Endothelial cell of umbilical vein (primary cell): ENCODE data around the gene ALKBH8. TPM values are rescaled to one million over a fixed set of nuclear protein-coding genes. Genes with fewer than 3 reads are reported as not detected.

ENCODE experiments used
- BruUV-seq: library from RNA; stranded (reverse); fragments of 400-500 nt; replicated peaks from 2 replicates; lab custom pipeline; 2021; lab: Mats Ljungman, UMichigan
- CTCF ChIA-PET: fragments of 300-600, 350-600 bp; sonication (Branson Sonifier 250); formaldehyde crosslinking; loops from one replicate; lab custom pipeline; 2021; ENCODE audit warnings: antibody characterized with exemption, inconsistent platforms; lab: Charles Lee
- POLR2A ChIA-PET: fragments of 300-600, 350-600 bp; sonication (Branson Sonifier 250); formaldehyde crosslinking; loops from one replicate; lab custom pipeline; 2021; ENCODE audit warnings: antibody characterized with exemption, inconsistent platforms; lab: Charles Lee
- DNase-seq: peaks from one replicate; pipeline ENCODE4 v3.0.0-alpha.2; 2011; ENCODE audit warnings: low read depth, low spot score
- FAIRE-seq: peaks from 2 replicates; lab custom pipeline; 2011; peaks lifted over from hg19 to GRCh38; lab: Jason Lieb, UNC
- H2AFZ ChIP-seq: 2 replicates; pipeline ENCODE4 v1.6.0; 2012; ENCODE audit warnings: low read depth, low read length, control low read depth, inconsistent platforms
- H3K27ac ChIP-seq: 2 replicates; pipeline ENCODE4 v1.5.1; 2011; ENCODE audit warnings: low read depth, mild to moderate bottlenecking, control low read depth, low read length, moderate library complexity; ENCODE audit not compliant: insufficient read depth
- H3K27me3 ChIP-seq, 2 experiments: 2 replicates each; pipeline versions ENCODE4 v1.6.0 to v1.6.1; 2011; ENCODE audit warnings: low read length in 2 of 2, mixed read lengths in 1 of 2; ENCODE audit not compliant: control insufficient read depth in 2 of 2, insufficient read depth in 2 of 2
- H3K36me3 ChIP-seq, 2 experiments: 2 replicates in 1 of 2; 3 replicates in 1 of 2; pipeline ENCODE4 v1.5.1; 2011; ENCODE audit warnings: low read length in 2 of 2, mild to moderate bottlenecking in 1 of 2, moderate library complexity in 1 of 2; ENCODE audit not compliant: control insufficient read depth in 2 of 2, insufficient read depth in 2 of 2; ENCODE audit errors: extremely low read depth in 1 of 2
- H3K4me1 ChIP-seq: 3 replicates; pipeline ENCODE4 v1.5.1; 2011; ENCODE audit warnings: mild to moderate bottlenecking, low read length; ENCODE audit not compliant: control insufficient read depth, insufficient read depth; ENCODE audit errors: extremely low read depth
- H3K4me2 ChIP-seq: 2 replicates; pipeline ENCODE4 v1.6.1; 2011; ENCODE audit warnings: low read length, control low read depth, mixed read lengths; ENCODE audit not compliant: insufficient read depth
- H3K4me3 ChIP-seq, 3 experiments: fragments of 200-600 bp in 1 of 3; sonication (generic), shearing (Covaris generic) in 1 of 3; replicated peaks in 1 of 3; 2 replicates each; pipeline ENCODE4 v1.5.1; 2011 to 2016; ENCODE audit warnings: control low read depth in 3 of 3, low read length in 3 of 3, mild to moderate bottlenecking in 2 of 3, inconsistent platforms in 1 of 3, low read depth in 1 of 3, moderate library complexity in 1 of 3; ENCODE audit not compliant: insufficient read depth in 1 of 3
- H3K79me2 ChIP-seq: 2 replicates; pipeline ENCODE4 v1.6.0; 2012; ENCODE audit warnings: low read length, inconsistent platforms; ENCODE audit not compliant: control insufficient read depth, insufficient read depth
- H3K9ac ChIP-seq: replicated peaks from 2 replicates; pipeline ENCODE3; 2011; ENCODE audit warnings: low read length, control low read depth; ENCODE audit not compliant: insufficient read depth; ENCODE audit errors: extremely low read depth
- H3K9me1 ChIP-seq: replicated peaks from 3 replicates; pipeline ENCODE4 v1.6.0; 2011; ENCODE audit warnings: mild to moderate bottlenecking, low read length; ENCODE audit not compliant: control insufficient read depth, insufficient read depth; ENCODE audit errors: extremely low read depth
- H3K9me3 ChIP-seq: replicated peaks from 2 replicates; pipeline ENCODE4 v1.5.1; 2012; ENCODE audit warnings: low read length, inconsistent platforms; ENCODE audit not compliant: control insufficient read depth, insufficient read depth
- H4K20me1 ChIP-seq: replicated peaks from 2 replicates; pipeline ENCODE3; 2011; ENCODE audit warnings: mild to moderate bottlenecking, low read length; ENCODE audit not compliant: control insufficient read depth, insufficient read depth; ENCODE audit errors: extremely low read depth
- CTCF ChIP-seq, 2 donors: IDR thresholded peaks; 1 replicate in 1 of 2; 2 replicates in 1 of 2; pipeline ENCODE4 v1.5.1; 2011; ENCODE audit warnings: low read length in 2 of 2, mild to moderate bottlenecking in 2 of 2, moderate library complexity in 2 of 2, control low read depth in 1 of 2, inconsistent platforms in 1 of 2, low read depth in 1 of 2; ENCODE audit not compliant: insufficient read depth in 1 of 2; ENCODE audit errors: extremely low read depth in 1 of 2
- EZH2 ChIP-seq: IDR thresholded peaks from 2 replicates; pipeline ENCODE4 v1.6.1; 2012; ENCODE audit warnings: borderline replicate concordance, low read depth, mild to moderate bottlenecking, moderate library complexity, low read length, inconsistent platforms; ENCODE audit not compliant: severe bottlenecking
- FOS ChIP-seq: IDR thresholded peaks from 2 replicates; pipeline ENCODE4 v1.6.1; 2011; ENCODE audit warnings: mild to moderate bottlenecking, low read length, moderate library complexity, borderline replicate concordance; ENCODE audit not compliant: insufficient read depth
- GATA2 ChIP-seq: IDR thresholded peaks from 2 replicates; pipeline ENCODE4 v1.7.0; 2011; ENCODE audit warnings: low read depth, mild to moderate bottlenecking, moderate library complexity, mixed read lengths, low read length; ENCODE audit not compliant: insufficient read length, insufficient read depth
- JUN ChIP-seq: IDR thresholded peaks from 2 replicates; pipeline ENCODE4 v1.6.1; 2011; ENCODE audit warnings: borderline replicate concordance, low read depth; ENCODE audit not compliant: insufficient read length, insufficient read depth
- MAX ChIP-seq: IDR thresholded peaks from 2 replicates; pipeline ENCODE4 v1.6.1; 2011; ENCODE audit not compliant: insufficient read depth, insufficient read length
- MYC ChIP-seq: IDR thresholded peaks from one replicate; pipeline ENCODE4 v1.6.1; 2011; ENCODE audit warnings: mild to moderate bottlenecking, low read depth, low read length
- POLR2A ChIP-seq: IDR thresholded peaks from 2 replicates; pipeline ENCODE4 v1.6.1; 2012; ENCODE audit warnings: low read depth, mild to moderate bottlenecking, control low read depth, low read length
- POLR2AphosphoS5 ChIP-seq: IDR thresholded peaks from 2 replicates; pipeline ENCODE4 v1.6.1; 2012; ENCODE audit warnings: low read depth, mild to moderate bottlenecking, control low read depth, low read length, moderate library complexity; ENCODE audit not compliant: insufficient read depth
- dilution Hi-C: fragments of 300-500 bp; cut with MboI; formaldehyde crosslinking; loops from one replicate; pipeline ENCODE4 v1.15.0; 2019; ENCODE audit warnings: low sequenced_read_pairs; ENCODE audit not compliant: extremely low pct_ligation_motif_present
- intact Hi-C: fragments of 100-400 bp; cut with micrococcal nuclease; formaldehyde crosslinking; loops from one replicate; pipeline ENCODE4 v1.10.0; 2022
- polyA plus RNA-seq, 4 experiments: library from polyadenylated mRNA; depleted of rRNA in 3 of 4; stranded (reverse) in 3 of 4; unstranded in 1 of 4; fragments of >200 nt; gene quantifications; 2 replicates each; pipeline versions ENCODE4 v1.2.1 to v1.2.3, GENCODE V29; 2011 to 2012; ENCODE audit warnings: missing spikeins in 1 of 4
- total RNA-seq: library from RNA; stranded (reverse); gene quantifications from 2 replicates; pipeline ENCODE4 v1.2.3, GENCODE V29; 2021

ALKBH8 gene
- total and polyA plus RNA-seq, 2 donors (not counting 3 experiments of a cell fraction or from before 2014, with no cell fraction given), result 2.6 to 10.2 TPM

- no peaks in the 10 kb centered on the region for H3K4me1 ChIP-seq
- no peaks in the 10 kb centered on the region for H3K9me3 ChIP-seq
- H4K20me1 ChIP-seq, result no peaks in the 10 kb centered on the region
- no peak overlapping the region for H3K9ac ChIP-seq
- no peaks in the 10 kb centered on the region for H3K9me1 ChIP-seq
- dilution Hi-C loops (no loop called here), intact Hi-C loops (no loop called here)
- H3K36me3 ChIP-seq, result no peaks in the 10 kb centered on the region
- ChIA-PET POLR2A (no interaction called here), CTCF (no interaction called here)
- H3K4me2 ChIP-seq, result no peak overlapping the region
- no TSS peak for BruUV-seq
- H3K4me3 ChIP-seq, result no peak overlapping the region
- H3K27me3 ChIP-seq, result peaks cover 5 to 6% of the 10 kb centered on the region in 2 experiments
- no peak for TF ChIP-seq POLR2A
- TF ChIP-seq FOS, result no peak
- TF ChIP-seq CTCF (IDR thresholded peaks at IDR 0.05; ENCODE audit: extremely low read depth in 1 of 2, insufficient read depth in 1 of 2, low read depth in 1 of 2, low read length in 2 of 2), result no peak
- no peak for TF ChIP-seq MAX
- no peak for TF ChIP-seq POLR2AphosphoS5
- TF ChIP-seq EZH2, result no peak
- TF ChIP-seq MYC, result no peak
- no peak for TF ChIP-seq JUN
- no peak for TF ChIP-seq GATA2
- FAIRE-seq, result no peak
- no peaks in the 10 kb centered on the region for H3K79me2 ChIP-seq
- H2AFZ ChIP-seq, result no peak overlapping the region
- H3K27ac ChIP-seq, result no peak overlapping the region
- DNase-seq, result no peak
Observed at GRCh38 chr11:107472966-107473365, 92.6 kb downstream of the ALKBH8 start.
